SH-SY5Y (cell line): ENCODE data around the gene HK2.

Experiments
- GATA2 ChIP-seq: IDR thresholded peaks from 2 replicates; pipeline ENCODE4 v1.6.1; 2011; ENCODE audit warnings: mild to moderate bottlenecking, low read depth, low read length
- GATA3 ChIP-seq: IDR thresholded peaks from 2 replicates; pipeline ENCODE4 v1.6.1; 2011; ENCODE audit warnings: low read depth, mild to moderate bottlenecking, low read length, moderate library complexity

DNA sequence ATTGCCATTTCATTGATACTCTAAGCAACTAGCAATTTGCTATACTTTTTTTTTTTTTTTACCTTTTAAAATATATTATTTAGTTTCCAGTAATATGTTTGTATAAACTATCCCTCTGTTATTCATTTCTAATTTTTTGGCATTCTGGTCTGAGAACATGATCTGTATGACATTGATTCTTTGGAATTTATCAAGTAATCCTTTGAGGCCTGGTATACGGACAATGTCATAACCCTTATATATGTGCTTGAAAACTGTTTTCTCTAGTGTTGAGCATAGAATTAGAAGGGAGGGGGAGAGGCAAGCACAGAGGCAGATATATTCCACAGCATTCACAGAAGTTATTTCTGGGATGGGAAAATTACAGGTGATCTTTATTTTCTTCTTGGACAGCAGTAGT lies 76.3 kb downstream of the HK2 start:
- TF ChIP-seq GATA3 = no peak
- no peak for TF ChIP-seq GATA2
